SK-N-SH (cell line): ENCODE results near the gene DIAPH1. TPM values are rescaled to one million over a fixed set of nuclear protein-coding genes. Genes with fewer than 3 reads are reported as not detected.

ENCODE experiments used
- CTCF ChIA-PET: fragments of 300-600, 350-600 bp; formaldehyde crosslinking; extraction: SDS; loops from one replicate; lab custom pipeline; 2021; lab: Yijun Ruan, JAX
- POLR2A ChIA-PET: fragments of 350-600 bp; sonication (Branson Sonifier 250); formaldehyde crosslinking; extraction: SDS; loops from one replicate; lab custom pipeline; 2020; ENCODE audit warnings: antibody characterized with exemption, inconsistent platforms; lab: Yijun Ruan, JAX
- DNase-seq: peaks from one replicate; pipeline ENCODE4 v3.0.0; 2012
- H2AFZ ChIP-seq: fragments of 200-600 bp; sonication (generic); 2 replicates; pipeline ENCODE4 v1.8.1; 2016; ENCODE audit warnings: antibody characterized with exemption, mild to moderate bottlenecking, low read depth
- H3F3A ChIP-seq: fragments of 200-600 bp; sonication (generic); replicated peaks from 2 replicates; pipeline ENCODE3; 2016; ENCODE audit warnings: antibody characterized with exemption, mild to moderate bottlenecking; ENCODE audit not compliant: insufficient read depth
- H3K27ac ChIP-seq, 2 experiments: fragments of 200-500 bp in 1 of 2; fragments of 200-600 bp in 1 of 2; sonication (Bioruptor generic) in 1 of 2; sonication (generic), shearing (Covaris generic) in 1 of 2; 2 replicates each; pipeline versions ENCODE4 v1.5.1 to v1.6.1; 2014 to 2016; ENCODE audit warnings: low read depth in 2 of 2, inconsistent platforms in 1 of 2, low read length in 1 of 2, mild to moderate bottlenecking in 1 of 2, mixed read lengths in 1 of 2
- H3K27me3 ChIP-seq: fragments of 200-600 bp; sonication (generic), shearing (Covaris generic); 2 replicates; pipeline ENCODE4 v1.6.1; 2016; ENCODE audit warnings: mixed run types; ENCODE audit not compliant: insufficient read depth
- H3K36me3 ChIP-seq, 2 experiments: fragments of 200-500 bp in 1 of 2; fragments of 200-600 bp in 1 of 2; sonication (Bioruptor generic) in 1 of 2; sonication (generic) in 1 of 2; replicated peaks in 1 of 2; 2 replicates each; pipeline versions ENCODE3 to v1.5.1; 2014 to 2016; ENCODE audit warnings: low read length in 1 of 2, mild to moderate bottlenecking in 1 of 2; ENCODE audit not compliant: insufficient read depth in 2 of 2, control insufficient read depth in 1 of 2
- H3K4me1 ChIP-seq, 2 experiments: fragments of 200-500 bp in 1 of 2; fragments of 200-600 bp in 1 of 2; sonication (Bioruptor generic) in 1 of 2; sonication (generic), shearing (Covaris generic) in 1 of 2; 2 replicates each; pipeline versions ENCODE4 v1.5.1 to v1.6.1; 2014 to 2016; ENCODE audit warnings: low read depth in 1 of 2, low read length in 1 of 2, mixed run types in 1 of 2; ENCODE audit not compliant: insufficient read depth in 2 of 2, control insufficient read depth in 1 of 2
- H3K4me2 ChIP-seq: fragments of 200-600 bp; sonication (generic), shearing (Covaris generic); 2 replicates; pipeline ENCODE4 v1.6.1; 2017; ENCODE audit warnings: mixed run types
- H3K4me3 ChIP-seq, 2 experiments: fragments of 200-500 bp in 1 of 2; fragments of 200-600 bp in 1 of 2; sonication (Bioruptor generic) in 1 of 2; sonication (generic), shearing (Covaris generic) in 1 of 2; 2 replicates each; pipeline versions ENCODE4 v1.5.1 to v1.8.1; 2014 to 2016; ENCODE audit warnings: low read depth in 2 of 2, inconsistent platforms in 1 of 2, low read length in 1 of 2, mild to moderate bottlenecking in 1 of 2, mixed read lengths in 1 of 2, moderate library complexity in 1 of 2
- H3K79me2 ChIP-seq: fragments of 200-600 bp; sonication (generic); 2 replicates; pipeline ENCODE4 v1.8.1; 2017; ENCODE audit warnings: mild to moderate bottlenecking; ENCODE audit not compliant: insufficient read depth
- H3K9ac ChIP-seq: fragments of 200-600 bp; sonication (generic); 2 replicates; pipeline ENCODE4 v1.6.1; 2017; ENCODE audit warnings: mixed run types
- H3K9me2 ChIP-seq: fragments of 200-600 bp; sonication (generic); 2 replicates; pipeline ENCODE4 v1.6.1; 2017; ENCODE audit warnings: mixed run types
- H3K9me3 ChIP-seq: fragments of 200-600 bp; sonication (generic); 2 replicates; pipeline ENCODE4 v1.6.1; 2017; ENCODE audit warnings: mixed run types, mild to moderate bottlenecking, moderate library complexity
- H4K20me1 ChIP-seq: fragments of 200-600 bp; sonication (generic); 2 replicates; pipeline ENCODE4 v1.6.1; 2017; ENCODE audit warnings: mild to moderate bottlenecking, mixed run types; ENCODE audit not compliant: insufficient read depth
- CHD2 ChIP-seq: fragments of 150-350 bp; IDR thresholded peaks from 2 replicates; pipeline ENCODE4 v1.6.1; 2018; ENCODE audit warnings: low read length; ENCODE audit not compliant: partially characterized antibody
- CTCF ChIP-seq: fragments of 200-600 bp; sonication (generic); IDR thresholded peaks from 2 replicates; pipeline ENCODE4 v1.6.1; 2017; ENCODE audit warnings: antibody characterized with exemption, mild to moderate bottlenecking, moderate library complexity
- FOXM1 ChIP-seq: IDR thresholded peaks from 2 replicates; pipeline ENCODE4 v1.4.0; 2012; ENCODE audit warnings: low read depth, mild to moderate bottlenecking
- MEF2A ChIP-seq: IDR thresholded peaks from 2 replicates; pipeline ENCODE4 v1.4.0; 2012; ENCODE audit warnings: low read depth, borderline replicate concordance
- MXI1 ChIP-seq: IDR thresholded peaks from 2 replicates; pipeline ENCODE4 v1.6.1; 2012; ENCODE audit warnings: mild to moderate bottlenecking, low read depth, low read length, improper control_type of control experiment
- POLR2AphosphoS5 ChIP-seq: IDR thresholded peaks from 2 replicates; pipeline ENCODE4 v1.6.1; 2012; ENCODE audit warnings: low read depth, low read length
- RAD21 ChIP-seq: IDR thresholded peaks from 2 replicates; pipeline ENCODE4 v1.6.1; 2012; ENCODE audit warnings: mild to moderate bottlenecking, low read length
- REST ChIP-seq: IDR thresholded peaks from 2 replicates; pipeline ENCODE4 v1.6.1; 2012; ENCODE audit warnings: mild to moderate bottlenecking, low read depth, low read length, moderate library complexity
- RFX5 ChIP-seq: IDR thresholded peaks from 2 replicates; pipeline ENCODE4 v1.6.1; 2012; ENCODE audit warnings: mild to moderate bottlenecking, improper control_type of control experiment, low read length
- USF2 ChIP-seq: fragments of 150-350 bp; IDR thresholded peaks from 2 replicates; pipeline ENCODE4 v1.6.1; 2017; ENCODE audit warnings: antibody characterized with exemption, low read length, low read depth, borderline replicate concordance
- YY1 ChIP-seq: IDR thresholded peaks from 2 replicates; pipeline ENCODE4 v1.4.0; 2012; ENCODE audit warnings: low read depth, mild to moderate bottlenecking
- WGBS: methylation state at CpG from one replicate; pipeline ENCODE4 v1.1.6; 2017; ENCODE audit warnings: low lambda C conversion rate; 5-methylcytosine and 5-hydroxymethylcytosine counted together
- polyA plus RNA-seq, 3 experiments: library from polyadenylated mRNA; depleted of rRNA; stranded (reverse); fragments of >200 nt; gene quantifications; 2 replicates each; pipeline ENCODE4 v1.2.3, GENCODE V29; 2012
- TF ChIP-seq, protein P1 (sequence below): IDR thresholded peaks from 2 replicates; pipeline ENCODE4 v1.4.0; 2012; ENCODE audit warnings: low read depth, borderline replicate concordance
- TF ChIP-seq, protein P2 (sequence below): IDR thresholded peaks from 2 replicates; pipeline ENCODE4; 2012
- TF ChIP-seq, protein P3 (sequence below): IDR thresholded peaks from 2 replicates; pipeline ENCODE4 v1.4.0; 2012; ENCODE audit warnings: low read depth, borderline replicate concordance

Gene DIAPH1
- polyA plus RNA-seq, 1 of the 3 experiments (the other 2 are of a cell fraction): 30.4 TPM

DNA sequence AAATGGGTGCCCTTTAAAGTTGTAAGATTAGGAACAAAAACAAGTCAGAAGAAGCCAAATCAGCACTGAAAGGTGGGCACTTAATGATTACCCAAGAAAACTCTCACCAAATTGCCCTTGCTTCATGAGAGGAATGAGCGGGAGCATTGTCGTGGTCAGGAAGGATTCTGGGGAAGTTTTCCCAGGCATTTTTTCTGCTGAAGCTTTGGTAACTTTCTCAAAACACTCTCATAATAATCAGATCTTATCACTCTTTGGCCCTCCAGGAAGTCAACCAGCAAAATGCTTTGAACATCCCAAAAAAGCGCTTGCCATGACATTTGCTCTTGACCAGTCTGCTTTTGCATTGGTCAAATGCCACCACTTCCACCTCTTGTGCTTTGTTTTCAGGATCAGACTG lies 153.4 kb downstream of the DIAPH1 start:
- CTCF ChIA-PET: interaction anchor here (1.7 to 4.6 kb wide), 2 partner anchors 10 to 102 kb away, joined by 4 to 16 read pairs; partner anchors contain the start of gene PCDHGC3
- no peak overlapping the region for H3K4me3 ChIP-seq
- no peak overlapping the region for H2AFZ ChIP-seq
- TF ChIP-seq, protein P1, sequence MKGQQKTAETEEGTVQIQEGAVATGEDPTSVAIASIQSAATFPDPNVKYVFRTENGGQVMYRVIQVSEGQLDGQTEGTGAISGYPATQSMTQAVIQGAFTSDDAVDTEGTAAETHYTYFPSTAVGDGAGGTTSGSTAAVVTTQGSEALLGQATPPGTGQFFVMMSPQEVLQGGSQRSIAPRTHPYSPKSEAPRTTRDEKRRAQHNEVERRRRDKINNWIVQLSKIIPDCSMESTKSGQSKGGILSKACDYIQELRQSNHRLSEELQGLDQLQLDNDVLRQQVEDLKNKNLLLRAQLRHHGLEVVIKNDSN: no peak
- TF ChIP-seq, protein P2, sequence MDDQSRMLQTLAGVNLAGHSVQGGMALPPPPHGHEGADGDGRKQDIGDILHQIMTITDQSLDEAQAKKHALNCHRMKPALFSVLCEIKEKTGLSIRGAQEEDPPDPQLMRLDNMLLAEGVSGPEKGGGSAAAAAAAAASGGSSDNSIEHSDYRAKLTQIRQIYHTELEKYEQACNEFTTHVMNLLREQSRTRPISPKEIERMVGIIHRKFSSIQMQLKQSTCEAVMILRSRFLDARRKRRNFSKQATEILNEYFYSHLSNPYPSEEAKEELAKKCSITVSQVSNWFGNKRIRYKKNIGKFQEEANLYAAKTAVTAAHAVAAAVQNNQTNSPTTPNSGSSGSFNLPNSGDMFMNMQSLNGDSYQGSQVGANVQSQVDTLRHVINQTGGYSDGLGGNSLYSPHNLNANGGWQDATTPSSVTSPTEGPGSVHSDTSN: no peak
- TF ChIP-seq MXI1: no peak
- TF ChIP-seq REST: no peak
- TF ChIP-seq RAD21: no peak
- TF ChIP-seq CHD2: no peak
- no peak for TF ChIP-seq RFX5
- no peak for TF ChIP-seq CTCF
- no peak for TF ChIP-seq USF2
- no peak for TF ChIP-seq FOXM1
- TF ChIP-seq, protein P3, sequence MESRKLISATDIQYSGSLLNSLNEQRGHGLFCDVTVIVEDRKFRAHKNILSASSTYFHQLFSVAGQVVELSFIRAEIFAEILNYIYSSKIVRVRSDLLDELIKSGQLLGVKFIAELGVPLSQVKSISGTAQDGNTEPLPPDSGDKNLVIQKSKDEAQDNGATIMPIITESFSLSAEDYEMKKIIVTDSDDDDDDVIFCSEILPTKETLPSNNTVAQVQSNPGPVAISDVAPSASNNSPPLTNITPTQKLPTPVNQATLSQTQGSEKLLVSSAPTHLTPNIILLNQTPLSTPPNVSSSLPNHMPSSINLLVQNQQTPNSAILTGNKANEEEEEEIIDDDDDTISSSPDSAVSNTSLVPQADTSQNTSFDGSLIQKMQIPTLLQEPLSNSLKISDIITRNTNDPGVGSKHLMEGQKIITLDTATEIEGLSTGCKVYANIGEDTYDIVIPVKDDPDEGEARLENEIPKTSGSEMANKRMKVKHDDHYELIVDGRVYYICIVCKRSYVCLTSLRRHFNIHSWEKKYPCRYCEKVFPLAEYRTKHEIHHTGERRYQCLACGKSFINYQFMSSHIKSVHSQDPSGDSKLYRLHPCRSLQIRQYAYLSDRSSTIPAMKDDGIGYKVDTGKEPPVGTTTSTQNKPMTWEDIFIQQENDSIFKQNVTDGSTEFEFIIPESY: no peak
- no peak for TF ChIP-seq POLR2AphosphoS5
- TF ChIP-seq MEF2A: no peak
- no peak for TF ChIP-seq YY1
- TF ChIP-seq, all 33 proteins: peak for 0
- Histone ChIP-seq H3F3A (peaks cover 7% of the 10 kb centered on the region), H4K20me1 (no peaks in the 10 kb centered on the region; the same call in 1 of the 2 replicates), H3K4me2 (no peak overlapping the region), H3K4me1 (no peaks in the 10 kb centered on the region), H3K79me2 (peaks cover 9% of the 10 kb centered on the region), H3K9ac (no peak overlapping the region), H3K9me2 (no peaks in the 10 kb centered on the region), H3K27ac (peak overlapping the region in 1 of 2 experiments; percentile 36; a peak in 1 of 4 replicates), H3K27me3 (no peaks in the 10 kb centered on the region), H3K9me3 (no peaks in the 10 kb centered on the region), H3K36me3 (peaks cover 0 to 3% of the 10 kb centered on the region in 2 experiments)
- POLR2A ChIA-PET: no interaction called here
- 89% methylated on average over 3 of the region's 3 CpGs for WGBS
- DNase-seq: no peak
